Tibial nerve (tissue), 3 donors: ENCODE results near the gene RASIP1.

Source experiments
- CTCF ChIP-seq, 5 experiments: fragments of 200-600 bp in 3 of 5; fragments of 450-650 bp in 2 of 5; sonication (generic) in 3 of 5; IDR thresholded peaks; one replicate each; pipeline ENCODE4 v1.5.1; 2016 to 2019; ENCODE audit warnings: antibody characterized with exemption in 5 of 5, mild to moderate bottlenecking in 3 of 5, moderate library complexity in 2 of 5
- POLR2A ChIP-seq, 2 donors: fragments of 450-650 bp; IDR thresholded peaks; one replicate each; pipeline ENCODE4 v1.6.1; 2017; ENCODE audit warnings: antibody characterized with exemption in 2 of 2, mild to moderate bottlenecking in 2 of 2, moderate library complexity in 2 of 2

DNA sequence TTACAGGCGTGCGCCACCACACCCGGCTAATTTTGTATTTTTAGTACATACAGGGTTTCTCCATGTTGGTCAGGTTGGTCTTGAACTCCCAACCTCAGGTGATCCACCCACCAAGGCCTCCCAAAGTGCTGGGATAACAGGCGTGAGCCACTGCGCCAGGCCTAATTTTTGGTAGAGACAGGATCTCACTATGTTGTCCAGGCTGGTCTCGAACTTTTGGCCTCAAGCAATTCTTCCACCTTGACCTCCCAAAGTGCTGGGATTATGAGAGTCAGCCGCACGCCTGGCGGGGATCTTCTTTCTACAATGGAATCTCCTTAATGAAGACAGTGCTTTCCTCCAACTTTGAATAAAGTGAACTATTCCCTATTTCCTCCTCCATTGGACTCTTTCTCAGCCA is 5.8 kb downstream of the RASIP1 start:
- TF ChIP-seq CTCF (IDR thresholded peaks at IDR 0.05) (no peak), POLR2A (IDR thresholded peaks at IDR 0.05) (no peak)
